GM18505 (cell line): ENCODE results near the gene GSG1L.

Source experiments
- ATAC-seq: cut with Tn5 transposase; IDR thresholded peaks from one replicate; pipeline ENCODE4 v1.9.1; 2021; ENCODE audit not compliant: unreplicated experiment
- POLR2A ChIP-seq: IDR thresholded peaks from 4 replicates; pipeline ENCODE4 v1.6.1; 2011; ENCODE audit warnings: borderline replicate concordance; ENCODE audit not compliant: insufficient read depth, insufficient read length; ENCODE audit errors: extremely low read depth

GSG1L gene

DNA sequence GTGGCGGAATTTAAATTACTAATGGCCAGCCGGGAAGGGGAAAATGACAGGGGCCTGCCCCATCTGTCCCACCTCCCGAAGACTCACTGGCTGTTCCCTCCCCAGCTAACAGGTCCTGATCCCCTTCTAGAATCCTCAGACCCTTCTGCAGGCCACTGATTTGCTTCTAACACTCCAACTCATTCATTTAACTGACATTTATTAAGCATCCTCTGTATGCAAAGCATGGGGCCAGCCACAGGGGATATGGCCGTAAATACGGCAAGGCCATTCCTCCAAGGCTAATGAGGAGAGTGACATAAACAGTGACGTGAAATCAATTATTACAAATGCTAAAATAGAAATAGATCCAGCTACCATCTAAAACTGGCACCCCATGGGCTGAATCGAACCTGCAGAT is 195.3 kb downstream of the GSG1L start:
- no peak for ATAC-seq
- TF ChIP-seq POLR2A, result no peak

DNA sequence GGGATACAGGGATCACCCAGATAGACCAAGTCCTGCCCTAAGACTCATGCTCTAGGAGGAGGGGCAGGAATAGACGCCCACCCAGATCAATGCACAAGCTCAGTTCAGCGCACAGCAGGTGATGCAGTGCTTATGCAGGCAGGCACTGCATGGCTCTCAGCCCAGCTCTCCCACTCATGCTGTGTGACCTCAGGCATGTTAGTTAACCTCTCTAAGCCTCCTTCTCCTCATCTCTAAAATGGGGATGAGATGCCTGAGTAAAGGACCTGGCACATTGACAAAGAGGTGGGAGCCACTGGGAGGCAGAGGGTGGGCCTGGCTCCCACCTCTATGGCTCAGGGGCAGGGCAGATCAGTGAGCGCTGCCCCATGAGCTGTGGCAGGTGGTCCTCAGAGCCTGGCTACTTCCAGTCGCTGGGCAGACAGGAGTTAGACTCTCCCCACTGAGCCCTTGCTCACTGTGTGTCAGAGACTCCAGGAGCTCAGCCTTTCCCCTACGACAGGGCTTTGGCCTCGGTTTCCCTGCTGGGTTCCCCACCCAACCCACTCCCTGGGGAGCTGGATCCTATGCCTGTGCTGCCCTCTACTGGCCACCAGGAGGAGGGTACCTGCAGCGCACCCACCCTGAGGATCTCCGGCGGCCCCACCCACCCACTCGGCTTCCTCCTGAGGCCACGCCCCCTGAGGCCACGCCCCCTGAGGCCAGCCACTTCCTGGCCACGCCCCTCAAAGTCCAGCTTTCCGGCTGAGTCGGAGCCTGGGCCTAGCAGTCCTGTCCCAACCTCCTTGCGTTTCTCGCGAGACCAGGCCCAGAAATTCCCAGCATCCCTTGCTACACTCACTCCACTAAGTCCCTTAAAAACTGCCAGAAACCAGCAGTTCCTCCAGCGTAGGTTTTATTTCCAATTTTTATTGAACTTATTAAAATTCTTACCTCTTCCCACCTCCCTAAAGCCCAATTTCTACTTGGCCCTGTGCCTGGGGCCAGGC is 196.1 kb downstream of the GSG1L start:
- no peak for ATAC-seq
- no peak for TF ChIP-seq POLR2A

DNA sequence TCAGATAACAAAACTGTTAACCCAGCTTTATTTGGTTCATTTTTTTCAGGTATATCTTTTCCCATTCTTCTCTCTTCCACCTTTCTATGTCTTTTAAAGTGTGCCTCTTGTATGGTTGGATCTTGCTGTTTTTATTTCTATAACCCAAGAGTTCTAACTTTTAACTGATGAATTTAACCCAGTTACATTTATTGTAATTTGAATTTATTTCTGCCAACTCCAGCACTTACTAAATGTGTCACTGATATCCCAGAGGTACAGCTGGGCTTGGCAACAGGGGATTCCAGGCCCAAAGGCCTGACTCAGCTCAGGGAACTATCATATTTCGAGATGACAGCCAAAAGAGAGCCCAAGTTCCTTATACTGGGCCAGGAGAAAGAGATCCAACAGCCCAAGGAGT is 200.1 kb downstream of the GSG1L start:
- TF ChIP-seq POLR2A, result no peak
- ATAC-seq, result no peak

DNA sequence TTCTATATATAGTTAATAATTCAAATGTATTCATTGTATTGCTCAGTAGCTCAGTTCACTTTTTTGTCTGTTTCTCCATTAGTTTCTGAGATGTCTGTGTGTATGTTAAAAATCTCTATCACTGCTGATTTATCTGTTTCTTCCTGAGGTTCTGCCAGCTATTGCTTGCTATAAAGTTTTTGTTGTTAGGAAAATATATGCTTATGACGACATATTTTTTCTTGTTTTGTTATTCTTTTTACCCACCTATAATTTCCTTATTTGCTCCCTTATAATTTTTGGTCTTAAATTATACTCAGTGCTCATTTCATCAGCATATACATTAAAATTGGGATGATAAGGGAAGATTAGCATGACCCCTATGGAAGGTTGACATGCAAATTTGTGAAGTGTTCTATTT is 200.6 kb downstream of the GSG1L start:
- no peak for ATAC-seq
- no peak for TF ChIP-seq POLR2A

DNA sequence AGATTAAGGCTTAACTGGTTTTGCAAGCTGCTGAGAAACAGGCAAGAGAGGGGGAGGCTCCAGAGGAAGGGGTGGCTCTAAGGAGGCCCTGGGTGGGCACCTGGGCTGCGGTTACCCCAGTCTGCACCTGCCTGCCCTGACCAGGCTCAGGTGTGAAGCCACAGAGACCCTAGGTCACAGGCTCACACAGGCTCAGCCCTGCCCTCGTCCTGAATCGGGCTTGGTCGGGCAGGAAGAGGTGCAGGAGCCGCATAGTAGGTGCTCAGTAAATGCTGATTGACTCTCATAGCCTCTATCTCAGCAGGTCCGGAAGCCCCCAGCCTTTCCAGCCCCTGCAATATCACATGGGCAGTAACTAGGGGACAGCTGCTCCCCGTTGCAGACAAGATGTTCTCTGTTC is 203.4 kb downstream of the GSG1L start:
- ATAC-seq, result no peak
- TF ChIP-seq POLR2A, result no peak

DNA sequence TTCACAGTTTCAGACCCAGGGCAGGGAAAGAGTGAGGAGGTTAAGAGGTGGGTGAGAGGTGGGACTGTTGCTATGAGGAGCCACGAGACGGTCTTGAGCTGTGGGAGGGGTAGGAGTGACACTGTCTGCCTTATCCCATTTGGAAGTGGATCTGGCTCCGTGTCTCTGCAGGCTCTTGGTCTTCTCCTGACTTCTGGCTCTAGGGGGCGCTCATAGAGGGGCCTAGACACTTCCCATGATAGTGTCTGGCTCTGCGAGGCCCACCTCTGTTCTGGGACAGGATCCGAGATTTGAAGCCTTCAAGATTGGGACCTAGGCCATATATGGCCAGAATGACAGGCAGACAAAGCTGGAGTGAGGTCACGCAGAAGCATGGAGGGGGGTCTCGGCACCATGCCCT is 204.5 kb downstream of the GSG1L start:
- ATAC-seq, result no peak
- TF ChIP-seq POLR2A, result no peak

DNA sequence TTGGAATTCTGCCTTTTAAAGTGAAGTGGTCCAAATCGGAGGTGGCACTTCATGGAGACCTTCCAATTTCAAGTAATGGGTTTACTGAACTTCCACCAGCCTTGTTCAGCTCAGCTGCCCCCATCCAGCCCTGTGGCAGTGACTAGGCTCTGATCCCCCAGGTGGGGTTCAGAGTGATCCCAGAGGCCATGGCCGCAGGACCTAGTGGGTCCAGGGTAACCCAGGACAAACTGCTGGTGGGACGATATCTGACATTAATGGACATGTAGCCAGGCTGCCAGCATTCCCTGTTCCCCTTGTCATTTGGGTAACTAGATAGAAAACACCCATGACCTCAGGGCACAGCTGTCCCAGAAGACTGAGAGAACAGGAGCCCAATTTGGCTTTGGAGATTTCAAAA is 209.9 kb downstream of the GSG1L start:
- ATAC-seq, result no peak
- no peak for TF ChIP-seq POLR2A

DNA sequence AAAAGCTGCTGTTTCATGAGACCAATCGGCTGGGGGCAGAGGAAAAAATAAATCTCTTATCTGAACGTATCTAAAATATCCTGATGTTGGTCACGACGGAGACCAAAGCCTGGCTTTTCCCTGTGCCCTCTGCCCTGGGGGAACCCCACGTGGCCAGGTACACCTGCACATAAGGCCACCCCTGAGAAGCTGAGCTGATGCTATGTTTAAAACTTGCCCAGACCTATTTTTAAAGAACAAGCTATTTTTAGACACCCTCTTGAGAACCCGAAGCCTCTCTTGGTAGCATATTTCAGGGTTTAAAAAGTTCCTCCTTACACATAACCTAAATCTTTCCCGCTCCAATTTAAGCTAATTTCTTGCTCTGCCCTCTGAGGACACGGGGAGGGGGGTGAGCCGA is 210.4 kb downstream of the GSG1L start:
- TF ChIP-seq POLR2A, result no peak
- ATAC-seq, result no peak

DNA sequence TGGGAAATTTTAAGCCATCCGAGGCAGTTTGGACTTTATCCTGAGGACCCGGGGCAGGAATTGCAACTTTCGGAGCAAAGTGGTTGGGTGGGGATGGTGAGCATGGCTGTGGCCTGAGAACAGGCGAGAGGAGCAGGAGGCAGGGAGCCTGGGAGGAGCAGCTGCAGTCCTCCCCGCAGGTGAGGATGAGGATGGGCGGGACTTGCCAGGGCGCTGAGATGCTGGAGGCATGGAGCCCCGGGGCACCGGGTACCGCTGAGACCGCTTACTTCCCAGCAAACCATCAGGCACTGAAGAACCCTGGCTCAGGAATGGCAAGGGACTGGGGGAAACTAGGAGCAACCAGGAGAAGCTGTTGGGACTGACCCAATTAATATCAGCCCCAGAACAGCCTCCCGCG is 210.8 kb downstream of the GSG1L start:
- no peak for ATAC-seq

DNA sequence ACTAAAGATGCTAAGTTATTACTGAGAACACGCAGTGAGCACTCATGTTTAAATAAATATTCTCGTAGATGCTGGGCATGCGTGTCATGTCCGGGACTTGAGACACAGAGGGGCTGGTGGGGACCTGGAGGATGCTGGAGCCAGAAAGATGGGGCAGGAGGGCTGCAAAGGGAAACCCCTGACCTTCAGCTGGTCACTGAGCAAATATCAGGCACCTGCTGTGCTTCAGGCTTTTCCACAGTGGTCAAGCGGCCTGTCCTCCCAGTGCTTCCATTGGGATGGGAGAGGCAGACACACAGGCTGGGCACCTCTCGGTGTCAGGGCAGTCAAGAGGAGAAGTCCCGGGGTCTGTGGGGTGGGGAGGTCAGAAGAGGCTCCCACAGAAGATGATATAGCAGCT is 211.4 kb downstream of the GSG1L start:
- TF ChIP-seq POLR2A, result no peak
- no peak for ATAC-seq

More for the DNA sequence above, 210.8 kb downstream of the GSG1L start:
- no peak for TF ChIP-seq POLR2A

DNA sequence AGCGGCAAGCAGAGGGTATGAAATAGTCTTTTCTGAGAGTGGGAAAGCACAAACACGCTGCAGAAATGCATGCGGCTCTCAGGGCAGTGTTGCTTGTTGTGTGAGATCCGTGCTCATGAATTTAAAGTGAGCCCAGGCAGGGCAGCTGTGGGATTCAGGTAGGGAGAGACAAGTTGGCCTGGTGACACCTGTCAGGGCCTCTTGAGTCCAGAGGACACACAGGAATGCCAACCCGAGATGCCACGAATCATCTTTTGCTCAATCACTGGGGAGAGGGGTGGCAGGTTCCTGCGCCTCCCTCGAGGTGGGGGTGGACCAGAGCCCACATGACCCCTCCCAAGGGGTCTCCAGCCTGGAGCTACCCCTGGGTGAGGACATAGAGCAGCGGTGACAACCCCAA is 211.9 kb downstream of the GSG1L start:
- TF ChIP-seq POLR2A, result no peak
- no peak for ATAC-seq

DNA sequence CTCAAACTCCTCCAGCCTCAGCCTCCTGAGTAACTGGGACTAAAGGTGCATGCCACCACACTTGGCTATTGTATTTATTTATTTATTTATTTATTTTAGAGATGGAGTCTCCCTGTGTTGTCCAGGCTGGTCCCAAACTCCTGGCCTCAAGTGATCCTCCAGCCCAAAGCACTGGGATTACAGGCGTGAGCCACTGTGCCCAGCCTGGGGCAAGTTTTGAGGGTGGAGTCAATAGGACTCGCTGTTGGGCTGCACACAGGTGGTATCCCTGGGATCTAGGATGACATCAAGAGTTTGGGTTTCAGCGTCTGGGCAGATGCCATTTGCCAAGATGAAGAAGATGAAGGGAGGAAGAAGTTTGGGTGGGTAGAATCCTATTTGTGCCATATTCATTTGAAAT is 213.9 kb downstream of the GSG1L start:
- TF ChIP-seq POLR2A, result no peak
- ATAC-seq, result no peak

DNA sequence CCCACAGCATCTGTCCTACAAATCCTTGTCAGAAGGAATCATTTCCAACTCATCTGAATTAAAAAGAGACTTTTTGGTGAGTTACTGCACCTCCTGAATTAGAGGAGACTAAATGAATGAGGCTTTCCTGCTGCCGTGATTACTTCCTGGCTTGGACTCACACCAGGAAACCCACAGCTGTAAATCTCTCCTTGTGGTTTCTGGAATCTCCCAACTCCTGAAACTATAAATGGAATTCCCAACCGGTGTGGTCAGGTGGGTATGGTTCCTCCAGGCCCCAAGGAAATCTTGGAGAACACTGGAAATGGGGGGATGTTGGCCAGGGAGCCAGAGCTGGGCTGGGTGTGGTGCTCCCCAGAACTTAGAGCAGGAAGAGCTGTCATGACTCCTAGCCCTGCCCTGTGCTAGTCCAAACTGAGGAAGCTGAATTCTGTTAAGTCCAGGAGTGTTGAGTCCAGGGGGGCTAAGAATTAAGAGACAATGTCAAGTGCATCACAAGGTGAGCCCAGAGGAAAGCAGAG is 216.4 kb downstream of the GSG1L start:
- ATAC-seq, result no peak
- no peak for TF ChIP-seq POLR2A

DNA sequence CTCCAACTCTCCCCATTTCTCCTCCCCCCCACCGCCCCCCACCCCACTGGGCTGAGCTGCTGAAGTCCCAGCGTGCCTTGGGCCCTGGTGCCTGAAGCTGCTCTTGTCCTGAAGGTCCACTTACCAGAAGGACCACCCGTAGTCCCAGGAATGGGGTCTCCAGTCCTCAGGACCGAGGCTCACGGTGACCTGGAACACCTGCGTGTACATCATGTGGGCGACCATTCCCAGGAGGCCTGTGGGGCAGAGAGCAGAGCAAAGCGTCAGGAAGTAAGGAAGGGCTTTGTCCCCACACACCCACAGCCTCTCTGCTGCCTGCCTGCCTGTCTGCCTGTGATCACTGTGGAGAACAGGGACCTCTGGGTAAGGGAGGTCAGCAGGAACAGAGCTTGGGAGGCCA is 218.7 kb downstream of the GSG1L start:
- no peak for ATAC-seq

More for the DNA sequence above, 218.7 kb downstream of the GSG1L start:
- TF ChIP-seq POLR2A, result no peak
